NCI-H2171 treated with DMSO at 0.1 percent for 48 hours (cell line): ENCODE results near the gene SSX7.
"Not testable (repeated sequence)": the region's sequence is repeated elsewhere in the genome, so short reads cannot be mapped to it uniquely, and the experiment has no call there.

Experiments used
- DNase-seq: peaks from one replicate; lab custom pipeline; 2025; lab: John Stamatoyannopoulos, UW

Gene SSX7

GRCh38 chrX:52654800-52655199 lies at the start of gene SSX7:
Gene SSX7 (minus strand): TSS chrX:52654900. CDS start chrX:52653472, 1,428 bp downstream.
- DNase-seq: not testable (repeated sequence)

DNA sequence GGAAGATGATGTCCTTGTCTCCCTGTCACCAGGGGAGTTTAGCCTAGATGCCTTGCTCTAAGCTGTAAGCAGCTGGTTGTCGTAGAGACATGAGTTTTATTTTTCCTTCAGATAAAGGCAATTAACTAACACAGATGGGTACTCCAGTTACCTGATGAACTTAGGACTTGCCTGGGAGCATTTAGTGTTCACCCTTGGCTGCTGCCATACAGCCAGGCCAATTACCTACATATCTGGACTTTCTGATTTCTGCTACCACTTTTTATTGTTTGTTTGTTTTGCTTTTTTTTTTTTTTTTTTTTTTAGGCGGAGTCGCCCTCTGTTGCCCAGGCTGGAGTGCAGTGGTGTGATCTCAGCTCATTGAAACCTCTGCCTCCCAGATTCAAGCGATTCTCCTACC lies 37.3 kb upstream of the SSX7 start:
- DNase-seq: not testable (repeated sequence)

GRCh38 chrX:52662218-52662617 lies 7.5 kb upstream of the SSX7 start:
- DNase-seq: not testable (repeated sequence)

DNA sequence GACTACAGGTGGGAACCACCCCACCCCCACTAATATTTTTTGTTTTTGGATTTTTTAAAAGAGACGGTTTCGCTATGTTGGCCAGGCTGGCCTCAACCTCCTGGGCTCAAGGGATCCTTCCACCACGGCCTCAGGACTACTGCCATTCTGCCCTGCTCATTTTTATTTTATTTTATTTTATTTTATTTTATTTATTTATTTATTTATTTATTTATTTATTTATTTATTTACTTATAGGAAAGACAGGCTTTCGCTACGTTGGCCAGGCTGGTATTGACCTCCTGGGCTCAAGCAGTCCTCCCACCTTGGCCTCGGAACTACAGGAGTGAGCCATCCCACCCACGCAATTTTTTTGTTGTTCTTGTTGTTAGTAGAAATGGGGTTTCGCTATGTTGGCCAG lies 775 bp upstream of the SSX7 start:
- not testable (repeated sequence) for DNase-seq

GRCh38 chrX:52650676-52651075 lies 4.0 kb downstream of the SSX7 start:
- not testable (repeated sequence) for DNase-seq

- DNase-seq: not testable (repeated sequence)
These were observed 5.7 kb downstream of the SSX7 start for GRCh38 chrX:52648956-52649355.

DNA sequence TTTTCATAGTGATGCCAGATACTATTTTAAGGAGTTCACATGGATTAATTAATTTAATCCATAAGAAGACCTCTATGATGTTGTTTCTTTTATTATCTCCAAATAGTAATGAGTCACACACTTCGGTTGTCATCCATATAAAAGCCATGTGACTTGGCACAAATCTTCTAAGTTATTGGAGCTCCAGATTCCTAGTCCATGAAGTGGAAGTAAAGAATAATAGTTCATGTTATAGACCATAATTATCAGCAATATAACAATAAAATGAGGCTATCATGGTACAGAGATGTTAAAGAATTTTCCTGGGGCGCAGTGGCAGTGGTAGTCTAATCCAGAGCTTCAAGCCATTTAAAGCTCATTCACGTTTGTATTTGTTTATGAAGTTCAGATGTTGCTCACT lies 26.2 kb downstream of the SSX7 start:
- not testable (repeated sequence) for DNase-seq

- not testable (repeated sequence) for DNase-seq
These were observed 34.0 kb downstream of the SSX7 start for GRCh38 chrX:52620661-52621060.

DNA sequence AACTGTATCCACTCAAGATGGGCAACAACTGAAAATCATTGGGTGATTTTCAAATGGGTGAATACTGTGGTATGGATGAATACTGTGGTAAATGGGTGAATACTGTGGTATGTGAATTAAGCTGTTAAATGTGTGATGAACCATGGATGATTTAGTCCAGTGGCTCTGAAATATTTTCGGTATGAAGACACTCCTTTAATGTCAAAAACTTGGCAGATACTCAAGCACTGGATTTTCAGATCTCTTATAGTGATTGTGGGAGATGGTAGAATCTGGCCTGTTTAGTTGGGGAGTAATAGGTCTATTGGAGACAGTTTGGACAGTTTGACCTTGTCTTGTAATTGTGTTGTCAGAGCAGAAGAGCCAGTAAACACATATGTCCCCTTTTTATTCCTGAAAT lies 45.7 kb downstream of the SSX7 start:
- no peak for DNase-seq

- not testable (repeated sequence) for DNase-seq
These were observed 51.5 kb downstream of the SSX7 start for GRCh38 chrX:52603151-52603550.

DNA sequence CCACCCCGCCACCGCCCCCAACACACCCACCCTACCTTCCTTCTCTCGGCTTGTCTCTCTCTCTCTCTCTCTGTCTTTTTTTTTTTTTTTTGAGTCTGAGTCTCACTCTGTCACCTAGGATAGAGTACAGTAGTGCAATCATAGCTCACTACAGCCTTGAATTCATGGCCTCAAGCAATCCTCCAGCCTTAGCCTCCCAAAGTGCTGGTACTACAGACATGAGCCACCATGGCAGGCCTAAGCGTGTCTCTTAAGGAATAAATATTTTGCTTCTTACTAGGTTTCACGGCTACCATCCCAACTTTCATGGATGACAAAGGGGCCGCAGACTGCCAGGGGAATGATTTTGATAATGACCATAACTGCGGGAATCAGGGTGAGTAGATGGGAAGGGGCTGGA lies 55.8 kb downstream of the SSX7 start:
- no peak for DNase-seq

DNA sequence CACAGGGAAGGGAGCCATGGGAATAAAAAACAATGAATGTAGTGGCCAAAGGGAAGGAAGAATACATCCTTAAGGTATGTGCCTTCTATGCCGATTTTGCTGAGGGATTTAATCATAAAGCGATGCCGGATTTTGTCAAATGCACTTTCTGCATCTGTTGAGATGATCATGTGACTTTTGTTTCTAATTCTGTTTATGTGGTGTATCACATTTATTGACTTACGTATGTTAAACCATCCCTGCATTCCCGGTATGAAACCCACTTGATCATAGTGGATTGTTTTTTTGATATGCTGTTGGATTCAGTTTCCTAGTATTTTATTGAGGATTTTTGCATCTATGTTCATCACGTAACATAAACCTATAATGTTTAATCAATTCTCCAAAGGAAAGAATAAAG lies 60.0 kb downstream of the SSX7 start:
- DNase-seq: no peak
